GM12801 (cell line): Measurements from ENCODE around the gene OBSCN.

Experiments
- TF ChIP-seq, protein P1 (sequence below): IDR thresholded peaks from one replicate; pipeline ENCODE4 v1.5.1; 2011; ENCODE audit warnings: control low read depth; ENCODE audit not compliant: insufficient read length; ENCODE audit errors: extremely low read depth

The OBSCN gene

DNA sequence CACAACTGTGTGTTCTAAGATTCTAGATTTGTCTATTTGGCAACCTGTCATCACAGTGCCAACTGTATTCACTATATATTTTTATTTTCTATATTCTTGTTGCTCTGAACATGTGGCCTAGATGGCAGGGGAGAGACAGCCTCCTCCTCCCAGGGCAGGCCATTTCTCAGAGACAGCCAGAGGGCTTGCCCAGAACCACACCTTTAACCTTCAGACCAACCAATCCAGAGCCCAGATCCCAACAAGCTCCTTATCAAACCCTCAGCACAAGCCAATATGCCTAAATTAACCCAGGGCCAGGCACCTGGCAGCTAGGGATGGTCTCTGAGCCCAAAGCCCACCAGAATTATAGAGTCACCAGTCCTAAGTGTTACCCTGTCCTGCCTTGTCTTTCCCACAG is 179.5 kb downstream of the OBSCN start:
- TF ChIP-seq, protein P1, sequence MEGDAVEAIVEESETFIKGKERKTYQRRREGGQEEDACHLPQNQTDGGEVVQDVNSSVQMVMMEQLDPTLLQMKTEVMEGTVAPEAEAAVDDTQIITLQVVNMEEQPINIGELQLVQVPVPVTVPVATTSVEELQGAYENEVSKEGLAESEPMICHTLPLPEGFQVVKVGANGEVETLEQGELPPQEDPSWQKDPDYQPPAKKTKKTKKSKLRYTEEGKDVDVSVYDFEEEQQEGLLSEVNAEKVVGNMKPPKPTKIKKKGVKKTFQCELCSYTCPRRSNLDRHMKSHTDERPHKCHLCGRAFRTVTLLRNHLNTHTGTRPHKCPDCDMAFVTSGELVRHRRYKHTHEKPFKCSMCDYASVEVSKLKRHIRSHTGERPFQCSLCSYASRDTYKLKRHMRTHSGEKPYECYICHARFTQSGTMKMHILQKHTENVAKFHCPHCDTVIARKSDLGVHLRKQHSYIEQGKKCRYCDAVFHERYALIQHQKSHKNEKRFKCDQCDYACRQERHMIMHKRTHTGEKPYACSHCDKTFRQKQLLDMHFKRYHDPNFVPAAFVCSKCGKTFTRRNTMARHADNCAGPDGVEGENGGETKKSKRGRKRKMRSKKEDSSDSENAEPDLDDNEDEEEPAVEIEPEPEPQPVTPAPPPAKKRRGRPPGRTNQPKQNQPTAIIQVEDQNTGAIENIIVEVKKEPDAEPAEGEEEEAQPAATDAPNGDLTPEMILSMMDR: no peak

DNA sequence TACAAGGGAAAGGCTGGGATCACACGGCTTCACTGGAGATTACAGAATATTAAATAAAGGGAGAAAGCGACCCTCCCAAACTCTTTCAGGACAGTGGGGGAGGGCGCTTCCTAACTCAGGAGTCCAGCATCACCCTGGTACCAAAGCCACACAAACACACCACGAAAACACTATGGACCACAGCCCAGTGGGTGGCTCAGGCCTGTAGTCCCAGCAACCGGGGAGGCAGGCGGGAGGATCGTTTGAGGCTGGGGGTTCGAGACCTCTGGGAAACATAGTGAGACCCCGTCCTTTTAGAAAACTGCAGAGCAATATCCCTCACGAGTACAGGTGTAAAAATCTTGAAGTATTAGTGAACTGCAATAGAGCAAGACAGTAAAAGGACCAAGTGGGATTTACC is 182.8 kb downstream of the OBSCN start:
- TF ChIP-seq, protein P1: no peak

DNA sequence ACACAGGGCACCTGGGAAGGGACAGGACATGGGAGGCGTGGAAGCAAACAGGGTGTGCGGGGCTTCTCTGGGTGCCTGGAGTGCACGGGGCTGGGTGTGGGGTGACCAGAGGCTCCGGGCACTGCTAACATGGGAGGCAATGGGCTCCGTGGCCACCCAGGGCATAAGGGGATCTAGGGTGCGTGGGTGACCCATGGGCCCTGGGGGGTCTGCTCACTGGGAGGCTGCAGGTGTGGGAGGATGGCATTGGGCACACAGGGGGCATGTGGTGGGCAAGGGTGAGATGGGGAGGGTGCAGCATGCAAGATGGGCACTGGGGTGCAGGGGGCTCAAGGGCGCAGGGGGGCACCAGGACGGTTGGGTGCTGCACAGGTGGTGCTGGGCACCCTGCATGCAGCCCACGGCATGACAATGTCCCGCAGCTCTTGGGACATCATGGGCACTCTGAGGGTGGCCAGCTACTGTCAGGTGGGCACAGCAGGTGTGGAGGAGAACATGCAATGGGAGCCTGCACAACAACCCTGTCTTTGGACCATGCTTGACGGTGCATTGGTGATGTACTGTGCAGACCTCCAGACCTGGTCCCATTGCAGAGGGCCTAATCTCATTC is 183.7 kb downstream of the OBSCN start:
- TF ChIP-seq, protein P1: no peak

DNA sequence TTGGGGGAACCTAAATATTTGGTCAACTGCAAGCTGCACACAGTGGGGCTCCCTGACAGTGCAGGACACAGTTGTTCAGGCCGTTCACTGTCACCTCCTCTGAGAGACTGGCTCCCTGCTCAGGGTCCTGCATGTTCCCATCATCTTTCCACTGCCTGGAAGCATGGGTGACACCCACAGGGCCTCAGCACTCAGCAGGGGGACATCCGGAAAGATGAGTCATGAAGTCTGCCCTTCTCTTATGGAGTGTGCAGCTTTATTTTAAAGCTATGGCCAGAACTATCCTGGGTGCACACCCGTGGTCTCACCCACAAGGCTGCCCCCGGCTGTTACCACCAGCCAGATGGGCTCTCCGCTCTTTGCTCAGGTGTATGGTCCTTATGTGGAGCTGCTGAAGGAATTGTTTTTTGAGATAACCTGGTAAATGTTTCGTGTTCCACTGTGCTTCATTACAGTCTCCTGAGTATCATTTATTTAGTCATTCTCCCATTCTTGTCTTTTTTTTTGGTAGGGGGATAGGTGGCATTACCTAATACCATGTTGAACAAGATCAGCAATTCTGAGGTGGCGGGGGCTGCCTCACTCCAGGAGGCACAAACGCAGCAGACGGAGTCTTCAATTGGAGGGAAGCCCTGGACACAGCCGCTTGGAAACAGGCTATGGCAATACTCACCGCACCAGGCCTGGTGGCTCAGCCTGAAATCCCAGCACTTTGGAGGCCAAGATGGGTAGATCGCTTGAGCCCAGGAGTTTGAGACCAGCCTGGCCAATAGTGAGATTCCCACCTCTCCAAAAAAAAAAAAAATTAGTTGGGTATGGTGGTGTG is 184.5 kb downstream of the OBSCN start:
- TF ChIP-seq, protein P1: no peak

DNA sequence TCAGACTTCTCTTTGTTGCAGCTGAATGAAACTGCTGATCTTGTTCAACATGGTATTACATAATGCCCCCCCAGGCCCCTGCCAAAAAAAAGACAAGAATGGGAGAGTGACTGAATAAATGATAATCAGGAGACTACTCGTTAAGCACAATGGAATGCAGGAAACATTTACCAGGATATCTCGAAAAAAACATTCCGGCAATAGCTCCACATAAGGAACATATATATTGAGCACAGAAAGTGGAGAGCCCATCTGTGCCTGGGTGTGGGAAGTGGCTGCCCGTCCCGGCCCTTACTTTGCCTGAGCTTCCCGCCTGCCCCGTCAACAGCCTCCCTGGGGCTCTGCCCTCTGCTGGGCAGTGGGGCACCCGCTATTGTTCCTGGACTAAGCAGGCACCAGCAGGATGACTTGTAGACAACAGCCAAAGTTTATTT is 185.4 kb downstream of the OBSCN start:
- TF ChIP-seq, protein P1: no peak

DNA sequence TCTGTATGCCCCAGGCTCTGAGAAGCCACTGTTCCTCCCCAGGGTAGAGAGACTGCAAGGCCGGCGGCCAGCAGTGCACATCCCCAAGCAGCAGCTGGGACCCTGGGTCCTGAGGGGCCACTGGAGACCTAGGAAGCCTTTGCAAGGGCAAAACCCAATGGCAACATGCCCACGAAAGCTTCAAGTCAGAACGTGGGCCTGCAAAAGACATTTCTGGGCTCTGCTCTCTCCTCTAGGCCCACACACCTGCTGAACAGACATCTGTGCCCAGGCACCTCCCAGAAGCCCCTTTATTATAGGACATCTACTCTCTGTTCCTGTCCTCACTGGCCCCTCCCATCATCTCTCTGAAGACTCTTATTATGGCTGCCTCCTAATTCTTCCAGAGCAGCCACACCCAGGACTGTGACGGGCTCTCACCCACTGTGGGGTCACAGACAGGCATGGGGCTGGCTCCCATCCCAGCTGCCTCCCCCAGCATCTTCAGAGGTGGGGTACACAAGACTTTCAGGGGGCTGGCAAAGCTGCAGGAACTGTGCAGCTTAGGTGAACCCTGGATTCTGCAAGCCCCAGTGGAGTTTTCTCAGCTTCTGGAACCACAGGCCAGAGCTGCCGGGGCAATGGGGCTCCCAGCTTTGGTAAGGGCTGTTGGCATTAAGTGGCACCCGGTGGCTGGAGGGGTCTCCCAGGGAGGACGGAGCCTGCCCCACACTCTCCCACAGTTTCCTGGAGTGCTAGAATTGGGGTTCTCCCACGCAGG is 186.1 kb downstream of the OBSCN start:
- TF ChIP-seq, protein P1: no peak
